ENCODE measurements around the gene FBXO31. TPM values are rescaled to one million over a fixed set of nuclear protein-coding genes. Genes with fewer than 3 reads are reported as not detected.
A peak's percentile ranks its signal among the peaks of the same experiment; 100 is the strongest.

FBXO31 gene
- total and polyA plus RNA-seq, 2 of the 13 experiments (the other 11 are each of a cell fraction or from before 2014, with no cell fraction given), result 92.4 to 101 TPM

DNA sequence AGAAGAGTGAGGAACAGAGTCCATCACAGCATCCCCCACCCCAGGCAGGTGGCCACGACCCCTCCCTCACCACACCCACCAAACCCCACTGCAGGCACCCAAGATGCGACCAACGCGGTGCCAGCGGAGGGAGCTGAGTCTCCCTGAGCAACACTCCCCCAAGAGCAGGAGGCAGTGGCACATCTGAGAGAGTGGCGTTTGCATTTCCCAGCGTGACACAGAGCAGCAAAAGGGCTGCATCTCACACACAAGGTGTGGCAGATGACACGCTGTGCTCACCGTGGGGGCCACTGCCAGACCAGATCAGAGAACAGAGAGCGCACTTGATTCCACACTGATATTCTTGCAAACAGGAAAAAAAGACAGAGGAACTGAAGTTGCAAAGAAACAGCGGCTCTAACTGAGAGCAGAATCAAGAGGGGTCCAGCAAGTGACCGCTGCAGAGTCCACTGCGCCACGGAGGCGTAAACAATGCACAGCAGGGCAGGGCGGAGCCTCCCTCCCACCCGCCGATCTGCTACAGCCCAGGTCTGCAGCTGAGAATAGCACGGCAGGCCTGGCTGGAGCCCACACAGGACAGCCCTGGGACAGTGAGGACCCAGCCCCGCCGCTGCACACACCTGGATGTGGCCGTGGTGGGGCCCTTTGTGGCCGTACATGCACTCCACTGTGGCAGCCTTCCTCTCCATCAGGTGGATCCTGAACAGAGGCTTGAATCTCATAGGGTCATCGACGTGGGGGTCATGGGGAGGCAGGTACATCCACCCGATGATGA, 40.4 kb downstream of the FBXO31 start (continued):
- TF ChIP-seq, protein P1, sequence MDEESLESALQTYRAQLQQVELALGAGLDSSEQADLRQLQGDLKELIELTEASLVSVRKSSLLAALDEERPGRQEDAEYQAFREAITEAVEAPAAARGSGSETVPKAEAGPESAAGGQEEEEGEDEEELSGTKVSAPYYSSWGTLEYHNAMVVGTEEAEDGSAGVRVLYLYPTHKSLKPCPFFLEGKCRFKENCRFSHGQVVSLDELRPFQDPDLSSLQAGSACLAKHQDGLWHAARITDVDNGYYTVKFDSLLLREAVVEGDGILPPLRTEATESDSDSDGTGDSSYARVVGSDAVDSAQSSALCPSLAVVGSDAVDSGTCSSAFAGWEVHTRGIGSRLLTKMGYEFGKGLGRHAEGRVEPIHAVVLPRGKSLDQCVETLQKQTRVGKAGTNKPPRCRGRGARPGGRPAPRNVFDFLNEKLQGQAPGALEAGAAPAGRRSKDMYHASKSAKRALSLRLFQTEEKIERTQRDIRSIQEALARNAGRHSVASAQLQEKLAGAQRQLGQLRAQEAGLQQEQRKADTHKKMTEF (CRISPR knock-in tag; IDR thresholded peaks at IDR 0.05), result no peak
- no peak for TF ChIP-seq CBX2 (IDR thresholded peaks at IDR 0.05; ENCODE audit: low read depth, low read length)
- no peak for TF ChIP-seq CBX2 (CRISPR knock-in tag; IDR thresholded peaks at IDR 0.05; ENCODE audit: low read depth)
- TF ChIP-seq ZNF232 (CRISPR knock-in tag; IDR thresholded peaks at IDR 0.05; ENCODE audit: borderline replicate concordance), result no peak
- TF ChIP-seq PRPF4 (IDR thresholded peaks at IDR 0.05; ENCODE audit: low read depth, low read length, poor library complexity, severe bottlenecking), result no peak

- Histone ChIP-seq H3K9ac (ENCODE audit: insufficient read depth, low read depth, low read length) (no peak overlapping the region), H3K27ac (ENCODE audit: extremely low read length, insufficient read depth, low read length) (no peak overlapping the region), H3K9me3 (ENCODE audit: low read length) (no peaks in the 10 kb centered on the region), H3K79me2 (ENCODE audit: insufficient read depth, low read length) (peaks cover 78% of the 10 kb centered on the region), H3K36me3 (replicated peaks in 1 of 2; ENCODE audit: control insufficient read depth in 1 of 2, insufficient read depth in 2 of 2, low read length in 2 of 2) (peaks cover 66 to 89% of the 10 kb centered on the region in 2 experiments), H2AFZ (ENCODE audit: low read length) (no peak overlapping the region), H3K27me3 (ENCODE audit: control insufficient read depth in 1 of 2, insufficient read depth in 2 of 2, low read length in 2 of 2) (no peaks in the 10 kb centered on the region), H3K4me1 (ENCODE audit: insufficient read depth, low read length) (no peaks in the 10 kb centered on the region), H4K20me1 (ENCODE audit: insufficient read depth, low read length) (peaks cover 86% of the 10 kb centered on the region), H3K4me2 (ENCODE audit: low read depth, low read length) (no peak overlapping the region), H3K4me3 (replicated peaks in 1 of 3; ENCODE audit: insufficient read depth in 1 of 3, low read depth in 2 of 3, low read length in 3 of 3) (no peak overlapping the region)
- intact Hi-C loops (cut with micrococcal nuclease; ENCODE audit: unreplicated experiment) (no loop called here), in situ Hi-C loops (cut with HindIII; ENCODE audit: extremely low pct_ligation_motif_present, low pct_unique_long_range_greater_than_20kb) (no loop called here)
- ChIA-PET CTCF (ENCODE audit: low intra/inter-chr PET ratio, low total read pairs) (no interaction called here), POLR2A (interaction anchor here (1.2 to 1.6 kb wide), 3 partner anchors 14 to 46 kb away, joined by 4 to 6 read pairs (median 5); no protein-coding TSS in a partner anchor)
- ATAC-seq (no peak), DNase-seq (ENCODE audit: low spot score) (no peak), FAIRE-seq (no peak)
- no peak for TF ChIP-seq ZNF230 (CRISPR knock-in tag; IDR thresholded peaks at IDR 0.05)
- 0 out of 2 replicates have a peak, but pooled peaks have one; percentile 25 for TF ChIP-seq MYC (CRISPR knock-in tag; IDR thresholded peaks at IDR 0.05; ENCODE audit: borderline replicate concordance)
- TF ChIP-seq AGO2 (optimal IDR thresholded peaks at IDR 0.05; ENCODE audit: low read depth, low read length), result peak; percentile 88
- TF ChIP-seq RXRA (CRISPR knock-in tag; IDR thresholded peaks at IDR 0.05), result 0 out of 2 replicates have a peak, but pooled peaks have one; percentile 10
- 97% methylated on average over 20 of the region's 20 CpGs for WGBS (ENCODE audit: low lambda C conversion rate)
- BruUV-seq (replicated peaks), result no TSS peak
These were observed 41.1 kb downstream of the FBXO31 start for GRCh38 chr16:87342504-87342903.

Data from HepG2 (cell line).